Activated CD8-positive, alpha-beta memory T cell treated with anti-CD3 and anti-CD28 coated beads for 36 hours (primary cell): ENCODE measurements around the gene EPB41L1. TPM values are rescaled to one million over a fixed set of nuclear protein-coding genes. Genes with fewer than 3 reads are reported as not detected.

Source experiments
- CTCF ChIA-PET: fragments of 350-600 bp; sonication (Branson Sonifier 250); formaldehyde crosslinking; loops from one replicate; lab custom pipeline; 2021; ENCODE audit warnings: antibody characterized with exemption; lab: Charles Lee
- POLR2A ChIA-PET: fragments of 350-600 bp; sonication (Branson Sonifier 250); formaldehyde crosslinking; loops from one replicate; lab custom pipeline; 2021; ENCODE audit warnings: antibody characterized with exemption; lab: Charles Lee
- total RNA-seq, 2 experiments: library from RNA; stranded (reverse); gene quantifications; one replicate each; pipeline ENCODE4 v1.2.3, GENCODE V29; 2021

EPB41L1 gene
- total RNA-seq, 2 experiments from 2014 or later: 0.13 to 0.55 TPM

DNA sequence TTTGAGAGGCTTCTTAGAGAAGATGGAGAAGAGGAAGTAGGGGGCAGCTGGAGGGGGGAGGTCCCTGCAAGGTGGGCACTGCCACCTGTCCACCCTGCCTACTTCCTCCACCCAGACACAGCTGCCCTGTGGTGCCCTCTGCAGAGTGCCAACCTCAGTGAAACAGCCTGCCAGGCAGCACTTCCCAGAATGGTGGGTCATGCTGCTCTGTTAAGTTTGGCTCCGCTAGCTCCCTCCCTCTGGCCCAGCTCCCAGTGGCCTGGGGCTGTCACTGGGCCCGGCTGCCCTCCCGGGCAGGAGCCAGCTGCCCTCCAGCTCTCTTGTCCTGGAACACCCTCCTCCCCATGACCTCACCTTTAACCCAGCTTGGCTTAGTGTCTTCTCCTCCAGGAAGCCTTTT, 5.1 kb upstream of the EPB41L1 start:
- ChIA-PET POLR2A (no interaction called here), CTCF (interaction anchor here (1.7 kb wide), 1 partner anchor 11 kb away, joined by 8 read pairs; no protein-coding TSS in a partner anchor)

DNA sequence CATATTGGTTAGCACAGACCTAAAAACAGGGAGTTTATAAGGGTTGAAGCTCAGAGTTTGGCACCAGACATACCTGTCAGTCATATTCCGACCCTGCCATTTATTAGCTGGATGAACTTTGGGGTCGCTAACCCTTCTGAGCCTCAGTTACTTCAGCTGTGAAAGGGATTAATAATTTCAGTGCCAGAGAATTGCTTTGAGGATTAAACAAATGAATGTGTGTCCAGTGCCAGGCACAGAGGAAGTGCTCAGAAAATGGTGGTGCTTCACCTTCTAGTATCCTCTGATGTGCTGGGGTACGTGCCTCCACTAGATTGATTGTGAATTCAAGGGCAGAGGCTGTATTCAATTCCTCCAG, 4.1 kb upstream of the EPB41L1 start:
- ChIA-PET CTCF (no interaction called here), POLR2A (no interaction called here)

DNA sequence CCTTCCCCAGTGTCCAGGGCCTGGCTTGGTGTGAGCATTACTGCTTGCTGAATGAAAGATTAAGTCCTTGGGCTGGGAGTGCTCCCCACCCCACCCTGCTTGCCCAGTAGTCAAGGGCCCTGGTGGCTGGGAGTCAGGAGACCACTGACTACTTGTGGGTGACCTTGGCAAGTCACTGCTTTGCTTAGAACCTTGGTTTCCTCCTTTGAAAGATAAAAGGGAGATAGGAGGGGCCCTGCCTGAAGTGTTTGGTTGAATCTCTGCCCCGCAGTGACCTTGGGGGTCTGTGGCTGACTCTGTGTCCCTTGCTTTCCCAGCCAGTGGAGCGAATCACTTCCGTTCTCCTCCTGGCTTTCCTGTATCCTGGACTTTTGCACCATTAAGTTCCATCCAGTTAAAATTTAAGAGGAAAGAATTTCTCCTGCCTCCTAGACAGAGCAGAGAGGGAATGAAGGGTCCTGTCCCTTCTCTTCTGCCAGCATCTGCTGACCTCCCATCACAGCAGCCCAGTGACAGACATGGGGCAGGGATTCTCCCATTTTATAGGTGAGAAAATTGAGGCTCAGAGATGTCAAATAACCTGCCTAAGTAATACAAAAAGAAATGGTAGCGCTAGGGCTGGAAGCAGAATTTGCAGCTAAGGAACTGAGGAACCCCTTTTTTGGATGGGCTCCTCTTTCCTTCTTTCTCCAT, 3.5 kb upstream of the EPB41L1 start:
- ChIA-PET CTCF (no interaction called here), POLR2A (no interaction called here)

DNA sequence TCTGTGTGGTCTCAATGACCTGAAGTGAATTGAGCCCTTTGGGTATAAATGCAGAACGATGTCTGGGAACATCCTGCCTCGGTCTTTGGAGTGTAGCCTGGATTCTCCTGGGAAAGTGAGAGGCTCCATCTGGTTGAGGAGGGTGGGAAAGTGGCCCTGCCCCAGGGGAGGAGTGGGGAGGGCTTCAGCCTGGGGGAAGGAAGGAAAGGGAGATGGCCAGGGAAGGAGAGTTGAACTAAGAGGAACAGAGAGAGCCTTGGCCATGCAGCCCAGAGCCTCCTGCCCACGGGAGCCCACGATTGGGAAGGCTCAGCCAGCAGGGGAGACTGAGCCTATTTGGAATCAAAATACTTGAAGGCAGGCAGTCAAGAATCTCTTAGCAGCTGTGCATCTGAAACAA, 2.3 kb upstream of the EPB41L1 start:
- POLR2A ChIA-PET: no interaction called here
- CTCF ChIA-PET: no interaction called here

DNA sequence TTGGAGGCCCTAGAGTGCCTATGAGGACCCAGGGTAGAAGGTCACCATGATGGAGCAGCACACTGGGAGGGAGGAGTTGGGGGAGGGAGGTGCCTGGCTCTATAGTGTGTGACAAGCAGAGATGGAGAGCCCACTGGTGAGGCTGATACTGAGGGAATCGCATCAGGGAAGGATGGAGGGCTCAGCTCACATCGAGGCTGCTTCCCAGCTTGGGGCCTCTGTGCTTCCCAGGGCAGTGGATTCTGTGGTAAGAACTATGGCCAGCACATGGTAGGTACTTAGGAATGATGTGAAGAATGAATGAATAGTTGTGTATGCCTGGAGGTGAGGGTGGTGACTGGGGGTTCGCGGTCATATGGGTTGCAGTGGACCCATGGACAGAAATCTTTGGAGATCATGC, 1.3 kb upstream of the EPB41L1 start:
- ChIA-PET POLR2A (no interaction called here), CTCF (no interaction called here)

DNA sequence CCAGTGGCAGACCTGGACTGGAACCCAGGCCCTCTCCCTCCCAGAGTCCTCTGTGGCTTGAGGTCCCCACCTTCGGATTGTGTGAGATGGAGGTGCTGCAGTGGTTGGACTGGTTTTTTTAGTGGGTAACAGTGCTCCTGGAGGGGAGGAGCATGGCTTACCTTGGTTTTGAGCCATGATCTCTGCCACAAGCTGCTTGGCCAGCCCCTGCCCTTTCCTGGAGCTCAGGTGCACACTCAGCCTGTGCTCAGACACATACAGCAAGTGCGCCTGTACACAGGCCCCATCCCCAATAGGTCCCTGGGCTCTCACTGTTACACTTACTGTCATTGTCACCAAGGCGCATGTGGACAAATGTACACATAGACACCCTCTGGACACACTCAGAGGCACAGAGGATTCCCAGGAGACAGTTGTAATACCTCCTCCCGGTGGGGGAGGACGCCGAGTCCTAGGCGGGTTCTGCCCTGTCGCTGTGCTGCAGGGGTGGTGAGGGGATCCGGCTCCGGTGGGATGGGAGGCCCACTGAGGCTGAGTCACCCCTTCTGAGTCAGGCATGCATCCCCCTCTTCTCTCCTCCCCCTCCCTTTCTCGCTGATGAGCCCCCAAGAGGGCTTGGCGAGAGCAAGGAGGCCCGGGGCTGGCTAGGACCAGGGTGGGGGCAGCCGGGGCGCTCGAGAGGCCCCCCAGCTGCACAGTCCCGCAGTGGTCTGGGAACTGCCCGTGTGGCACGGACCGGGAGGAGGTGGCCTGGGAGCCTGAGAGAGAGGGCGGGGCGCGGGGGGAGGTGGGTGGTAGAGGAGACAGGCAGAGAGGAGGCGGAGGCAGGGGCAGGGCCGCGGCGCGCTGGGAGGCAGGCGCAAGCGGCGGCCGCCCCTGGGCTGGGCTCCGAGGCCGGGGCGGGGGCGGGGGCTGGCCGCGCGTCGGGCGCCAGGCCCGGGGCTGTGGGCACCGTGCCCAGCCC, 522 bp upstream of the EPB41L1 start:
- ChIA-PET CTCF (interaction anchor here (0.7 kb wide), 1 partner anchor 51 kb away, joined by 4 read pairs; no protein-coding TSS in a partner anchor), POLR2A (no interaction called here)

DNA sequence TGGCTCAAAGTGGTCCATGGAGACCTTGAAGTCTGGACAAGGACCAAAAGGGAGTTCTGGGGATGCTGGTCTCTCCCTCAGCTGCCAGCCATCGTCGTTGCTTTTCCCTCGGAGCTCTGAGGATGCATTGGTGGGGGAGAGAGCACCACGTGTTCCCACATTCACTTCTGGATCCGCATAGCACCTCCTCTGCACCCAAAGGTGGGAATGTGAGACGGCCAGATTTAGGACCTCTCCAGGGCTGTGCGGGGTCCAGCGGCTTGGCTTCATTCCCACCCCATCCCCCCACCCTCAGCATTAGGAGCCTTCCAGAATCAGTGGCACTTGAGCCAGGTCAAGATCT, 1.1 kb downstream of the EPB41L1 start:
- CTCF ChIA-PET: interaction anchor here (0.6 to 3.8 kb wide), 6 partner anchors 11 to 284 kb away, joined by 3 to 24 read pairs (median 8); no protein-coding TSS in a partner anchor
- POLR2A ChIA-PET: no interaction called here

DNA sequence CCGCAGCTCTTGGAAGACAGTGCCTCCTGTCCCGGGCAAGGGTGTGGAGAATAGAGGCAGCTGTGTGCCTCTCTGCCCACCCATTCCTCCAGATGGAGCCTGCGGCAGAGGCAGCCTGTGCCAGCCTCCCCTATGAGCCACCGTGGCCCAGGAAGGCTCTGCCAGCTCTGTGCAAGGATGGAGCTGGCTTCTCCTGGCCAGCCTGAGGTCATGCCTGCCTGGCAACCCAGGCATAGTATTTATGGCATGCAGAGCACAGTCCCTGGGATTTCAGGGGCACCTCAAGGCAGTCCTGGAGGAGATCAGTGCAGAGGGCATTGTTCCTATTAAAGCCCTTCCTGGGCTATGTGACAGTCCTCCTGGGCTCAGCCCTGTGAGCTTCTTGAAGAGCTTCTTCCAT, 1.5 kb downstream of the EPB41L1 start:
- CTCF ChIA-PET: interaction anchor here (0.6 to 3.8 kb wide), 7 partner anchors 11 to 283 kb away, joined by 3 to 24 read pairs (median 7); no protein-coding TSS in a partner anchor

DNA sequence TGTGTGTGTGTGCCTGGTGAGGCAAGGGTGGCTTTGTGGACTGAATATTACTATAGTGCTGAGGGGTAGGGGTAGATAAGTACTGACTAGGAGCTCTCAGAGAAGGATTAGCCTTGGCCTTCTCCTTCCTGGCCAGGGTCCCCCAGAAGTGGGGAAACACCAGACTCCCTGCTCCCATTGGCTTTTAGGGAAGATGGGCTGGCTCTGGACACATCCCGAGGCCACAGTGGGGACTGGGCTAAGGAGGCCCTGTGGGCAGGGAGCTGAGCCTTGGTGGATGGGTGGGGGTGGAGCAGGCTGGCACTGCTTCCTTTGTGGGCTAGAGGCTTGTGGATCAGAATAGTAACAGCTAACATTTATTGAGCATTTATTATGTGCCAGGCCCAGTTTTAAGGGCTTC, 3.1 kb downstream of the EPB41L1 start:
- ChIA-PET CTCF (interaction anchor here (0.6 to 3.8 kb wide), 5 partner anchors 14 to 282 kb away, joined by 3 to 24 read pairs (median 5); no protein-coding TSS in a partner anchor), POLR2A (no interaction called here)

More for the DNA sequence above, 1.5 kb downstream of the EPB41L1 start:
- POLR2A ChIA-PET: no interaction called here

DNA sequence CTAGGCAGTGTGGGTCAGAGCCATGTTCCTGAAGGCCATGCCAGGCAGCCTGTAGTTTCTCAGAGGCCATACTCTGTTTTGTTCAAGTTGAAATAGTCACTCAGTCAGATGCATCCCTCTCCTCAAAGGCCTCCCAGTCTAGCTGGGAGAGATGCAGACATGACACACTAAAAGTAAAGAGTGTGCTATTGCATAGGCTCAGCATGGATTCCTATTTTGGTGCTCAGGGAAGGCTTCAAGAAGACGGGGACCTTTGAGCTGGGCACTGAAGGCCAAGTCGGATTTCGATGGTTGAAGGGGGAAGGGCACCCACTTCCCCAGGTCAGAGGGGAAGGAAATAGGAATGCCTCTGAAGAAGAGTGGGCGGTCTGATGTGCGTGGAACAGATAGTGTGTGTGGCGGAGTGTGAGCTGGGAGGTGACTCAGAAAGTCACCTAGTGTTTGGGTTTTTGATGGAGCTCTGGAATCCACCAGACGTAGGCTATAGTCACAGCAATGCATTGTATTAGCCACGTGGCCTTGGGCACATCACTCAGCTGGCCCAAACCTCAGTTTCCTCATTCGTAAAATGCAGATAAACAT, 3.7 kb downstream of the EPB41L1 start:
- ChIA-PET CTCF (interaction anchor here (0.6 to 3.8 kb wide), 4 partner anchors 18 to 281 kb away, joined by 3 to 24 read pairs (median 6); no protein-coding TSS in a partner anchor), POLR2A (no interaction called here)

DNA sequence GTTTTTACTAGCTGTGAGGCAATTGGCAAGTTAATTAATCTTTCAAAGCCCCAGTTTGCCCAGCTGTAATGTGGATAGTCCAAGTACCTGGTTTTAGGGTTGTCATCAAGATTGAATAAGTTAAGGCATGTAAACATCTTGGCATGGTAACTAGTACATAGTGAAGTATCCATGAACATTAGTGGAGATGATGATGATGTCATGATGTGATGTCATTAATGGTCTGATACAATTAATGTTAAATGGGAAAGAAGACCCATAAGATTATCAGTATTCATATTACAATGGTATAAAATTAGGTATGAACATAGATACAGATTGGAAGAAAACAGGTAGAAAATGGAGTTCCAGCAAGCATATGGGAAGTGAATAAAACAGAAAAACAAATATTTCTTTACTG, 5.3 kb downstream of the EPB41L1 start:
- POLR2A ChIA-PET: no interaction called here
- CTCF ChIA-PET: interaction anchor here (0.9 kb wide), 1 partner anchor 43 kb away, joined by 3 read pairs; no protein-coding TSS in a partner anchor

DNA sequence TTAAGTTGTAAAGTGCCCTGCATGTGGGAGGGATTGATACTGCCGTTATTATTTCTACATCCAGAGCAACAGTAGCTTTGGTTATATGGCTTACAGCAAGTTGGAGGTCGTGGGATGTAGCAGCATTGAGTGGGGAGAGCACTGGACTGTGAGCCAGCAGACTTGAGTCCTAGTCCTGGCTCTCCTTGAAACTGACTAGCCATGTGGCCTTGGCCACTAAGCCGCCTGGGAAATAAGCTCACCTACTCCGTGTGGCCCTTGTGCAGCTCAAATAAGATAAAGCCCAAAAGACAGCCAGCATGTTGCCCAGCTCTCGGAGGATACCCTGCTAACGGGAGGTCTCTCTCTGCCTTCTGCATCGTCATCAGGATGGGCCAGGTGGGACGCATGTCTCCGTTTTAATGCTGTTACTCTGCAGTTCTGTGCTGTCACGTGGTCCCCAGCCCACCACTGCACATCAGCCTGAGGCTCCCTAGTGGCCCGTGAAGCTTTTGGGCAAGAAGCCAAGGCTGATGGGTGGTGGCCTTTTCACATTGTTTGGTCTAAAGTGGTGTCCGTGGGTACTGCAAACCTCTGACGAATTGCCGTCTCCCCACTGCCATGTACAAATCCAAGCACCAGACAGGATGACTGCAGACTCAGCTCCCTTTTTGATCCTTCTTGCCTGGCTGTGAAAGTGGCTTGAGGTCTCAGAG, 7.9 kb downstream of the EPB41L1 start:
- ChIA-PET POLR2A (no interaction called here), CTCF (no interaction called here)

DNA sequence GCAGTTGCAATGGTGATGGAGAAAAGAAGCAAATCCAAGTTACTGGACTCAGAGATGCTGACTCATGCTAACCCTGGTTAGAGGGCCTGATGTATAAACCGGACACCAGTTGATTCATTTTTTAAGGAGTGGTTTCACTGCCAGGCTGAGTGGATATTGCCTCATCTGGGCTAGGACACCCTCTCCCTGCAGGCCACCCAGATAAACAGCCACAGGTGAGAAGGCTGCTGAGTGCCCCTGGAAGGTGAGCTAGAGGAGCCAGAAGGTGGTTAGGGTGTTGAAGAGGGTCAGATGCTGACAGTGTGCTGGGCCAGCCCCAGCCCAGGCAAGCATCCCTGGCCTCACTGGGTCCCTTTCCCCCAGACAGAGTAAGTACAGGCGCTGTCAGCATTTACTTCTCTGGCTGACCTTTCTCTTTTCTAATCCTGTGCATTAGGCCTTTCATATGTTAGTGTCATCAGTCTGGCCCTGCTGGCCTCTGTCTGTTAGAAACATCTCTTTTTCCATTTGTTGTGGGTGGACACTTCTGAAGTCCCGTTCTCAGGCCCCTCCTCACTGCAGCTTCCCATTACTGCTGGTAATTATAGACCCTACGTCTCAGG, 13.5 kb downstream of the EPB41L1 start:
- ChIA-PET POLR2A (no interaction called here), CTCF (interaction anchor here (2.5 kb wide), 1 partner anchor 12 kb away, joined by 7 read pairs; no protein-coding TSS in a partner anchor)

DNA sequence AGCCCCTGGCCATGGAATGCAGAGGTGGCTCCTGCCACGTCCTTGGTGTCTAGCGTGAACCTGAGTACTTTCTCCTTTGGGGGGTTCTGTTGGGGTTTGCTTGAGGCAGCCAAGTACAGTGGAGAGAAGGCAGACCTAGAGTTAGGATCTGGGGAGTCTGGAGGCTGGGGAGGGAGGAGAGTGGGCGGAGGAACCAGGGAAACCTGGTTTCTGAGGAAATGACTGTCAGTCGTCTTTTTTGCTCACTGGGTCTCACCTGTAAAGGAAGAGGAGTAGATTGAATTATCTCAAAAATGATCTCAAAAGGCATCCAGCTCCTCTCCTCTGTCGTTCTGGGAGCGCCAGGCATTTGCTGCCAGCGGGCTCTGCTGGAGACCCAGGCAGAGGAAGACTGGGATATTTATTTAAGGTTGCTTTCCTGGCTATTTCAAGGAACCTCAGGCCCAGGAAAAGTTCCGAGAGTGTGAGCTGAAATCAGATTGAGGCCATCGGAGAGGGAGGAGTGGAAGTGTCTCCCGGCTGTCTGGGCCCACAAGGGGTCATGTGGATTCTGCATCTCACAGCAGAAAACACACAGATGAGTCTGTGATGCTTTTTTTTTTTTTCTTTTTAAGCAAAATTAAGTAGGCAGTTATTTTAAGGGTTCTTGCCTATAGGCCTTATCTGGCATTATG, 16.1 kb downstream of the EPB41L1 start:
- ChIA-PET CTCF (interaction anchor here (1.0 kb wide), 1 partner anchor 32 kb away, joined by 3 read pairs; no protein-coding TSS in a partner anchor), POLR2A (no interaction called here)

DNA sequence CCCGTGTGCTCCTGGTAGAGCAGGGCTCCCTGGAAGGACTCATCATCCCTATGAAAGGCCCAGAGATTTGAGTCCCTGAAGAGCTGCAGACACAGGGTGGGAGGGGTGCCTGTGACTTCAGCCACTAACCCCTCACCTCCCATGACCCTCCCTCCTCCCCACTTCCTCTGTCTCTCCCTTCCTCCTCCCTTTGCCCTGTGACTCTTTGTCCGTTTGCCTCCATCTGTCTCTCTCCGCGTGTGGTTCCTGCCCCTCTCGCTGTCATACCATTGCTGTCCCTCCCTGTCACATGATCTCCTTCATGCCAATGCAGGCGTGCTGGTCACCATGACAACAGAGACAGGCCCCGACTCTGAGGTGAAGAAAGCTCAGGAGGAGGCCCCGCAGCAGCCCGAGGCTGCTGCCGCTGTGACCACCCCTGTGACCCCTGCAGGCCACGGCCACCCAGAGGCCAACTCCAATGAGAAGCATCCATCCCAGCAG, 19.0 kb downstream of the EPB41L1 start:
- ChIA-PET CTCF (no interaction called here), POLR2A (no interaction called here)

DNA sequence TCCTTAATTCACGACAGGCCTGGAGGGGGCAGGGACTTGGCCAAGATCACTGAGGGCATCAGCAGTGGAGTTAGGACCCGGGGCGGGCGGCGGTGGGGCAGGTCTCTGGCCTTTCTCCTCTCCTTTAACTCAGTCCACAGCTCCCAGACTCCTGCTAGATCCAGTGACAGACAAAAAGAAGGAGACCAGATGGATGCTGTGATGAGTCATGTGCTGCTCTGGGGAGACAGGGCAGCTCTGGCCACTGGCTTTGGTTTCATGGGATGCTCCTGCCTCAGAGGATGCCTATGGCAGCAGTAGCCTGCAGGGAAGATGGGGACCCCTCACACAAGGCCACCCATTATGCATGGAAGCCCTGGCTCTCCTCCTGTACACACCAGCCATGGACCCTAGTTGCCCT, 20.5 kb downstream of the EPB41L1 start:
- CTCF ChIA-PET: no interaction called here
- POLR2A ChIA-PET: no interaction called here

DNA sequence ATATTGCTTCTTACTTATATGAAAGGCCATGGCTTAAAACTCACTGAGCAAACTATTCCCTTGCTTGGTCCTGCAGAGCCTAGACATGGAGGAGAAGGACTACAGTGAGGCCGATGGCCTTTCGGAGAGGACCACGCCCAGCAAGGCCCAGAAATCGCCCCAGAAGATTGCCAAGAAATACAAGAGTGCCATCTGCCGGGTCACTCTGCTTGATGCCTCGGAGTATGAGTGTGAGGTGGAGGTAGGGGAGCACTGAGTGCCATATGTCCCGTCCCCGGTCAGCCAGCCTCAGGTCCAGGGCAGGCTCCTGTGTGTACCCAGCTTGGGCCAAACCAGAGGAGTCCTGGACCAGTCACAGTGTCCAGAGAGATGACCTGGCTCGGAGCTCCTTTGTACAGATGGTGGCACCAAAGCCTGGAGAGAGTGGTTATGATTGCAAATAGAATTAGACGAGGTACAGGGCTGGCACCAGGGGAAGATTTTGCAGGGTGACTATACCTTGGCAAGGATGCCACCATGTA, 21.0 kb downstream of the EPB41L1 start:
- ChIA-PET POLR2A (no interaction called here), CTCF (no interaction called here)

DNA sequence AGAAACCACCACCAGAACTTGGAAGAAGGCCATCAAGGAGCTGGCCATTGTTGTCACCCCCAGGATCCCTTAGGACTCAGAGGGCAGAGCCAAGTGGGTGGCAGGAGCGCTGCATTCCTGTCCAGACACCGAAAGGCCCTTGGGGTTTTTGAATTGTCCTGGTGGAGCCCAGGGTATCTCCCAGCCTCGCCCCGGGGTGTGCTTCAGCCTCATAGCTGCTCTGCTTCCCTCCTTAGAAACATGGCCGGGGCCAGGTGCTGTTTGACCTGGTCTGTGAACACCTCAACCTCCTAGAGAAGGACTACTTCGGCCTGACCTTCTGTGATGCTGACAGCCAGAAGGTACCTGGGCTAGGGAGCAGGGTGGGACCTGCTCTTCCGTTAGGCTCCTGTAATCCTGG, 23.2 kb downstream of the EPB41L1 start:
- ChIA-PET CTCF (no interaction called here), POLR2A (no interaction called here)
